Activated B cell treated with CpG ODN at 0.5 μM for 24 hours (primary cell): ENCODE measurements around the gene R3HCC1L. TPM values are rescaled to one million over a fixed set of nuclear protein-coding genes. Genes with fewer than 3 reads are reported as not detected.
"Not testable (repeated sequence)": the region's sequence is repeated elsewhere in the genome, so short reads cannot be mapped to it uniquely, and the experiment has no call there.

Source experiments
- ATAC-seq: fragments of 200-7000 bp; cut with Tn5 transposase; one replicate; pipeline ENCODE4 v1.10.0; 2021; ENCODE audit warnings: low read depth, mild to moderate bottlenecking, moderate library complexity
- CTCF ChIA-PET: fragments of 350-600 bp; sonication (Branson Sonifier 250); formaldehyde crosslinking; loops from one replicate; lab custom pipeline; 2021; ENCODE audit warnings: antibody characterized with exemption; lab: Charles Lee
- POLR2A ChIA-PET: fragments of 350-600 bp; sonication (Branson Sonifier 250); formaldehyde crosslinking; loops from one replicate; lab custom pipeline; 2021; ENCODE audit warnings: antibody characterized with exemption; lab: Charles Lee
- DNase-seq: peaks from one replicate; pipeline ENCODE4 v3.0.0; 2022
- H3K27ac Mint-ChIP-seq: one replicate; pipeline ENCODE4 v1.8.0; 2020; ENCODE audit warnings: mixed read lengths
- H3K27me3 Mint-ChIP-seq: one replicate; pipeline ENCODE4 v1.8.0; 2021; ENCODE audit warnings: mixed read lengths
- H3K36me3 Mint-ChIP-seq: one replicate; pipeline ENCODE4 v1.8.0; 2021; ENCODE audit warnings: low read depth, mixed read lengths
- H3K4me1 Mint-ChIP-seq: one replicate; pipeline ENCODE4 v1.8.0; 2021; ENCODE audit warnings: mixed read lengths
- H3K4me3 Mint-ChIP-seq: one replicate; pipeline ENCODE4 v1.8.0; 2020; ENCODE audit warnings: mild to moderate bottlenecking, mixed read lengths
- H3K9me3 Mint-ChIP-seq: one replicate; pipeline ENCODE4 v1.8.0; 2020; ENCODE audit warnings: mixed read lengths
- intact Hi-C: fragments of 100-400 bp; cut with micrococcal nuclease; formaldehyde crosslinking; loops from one replicate; pipeline ENCODE4 v1.15.1; 2024
- total RNA-seq: library from RNA; stranded (reverse); gene quantifications from 2 replicates; pipeline ENCODE4 v1.2.3, GENCODE V29; 2022
- TF ChIP-seq, protein P1 (sequence below): fragments of 200-600 bp; IDR thresholded peaks from one replicate; pipeline ENCODE4 v1.8.0; 2022; ENCODE audit warnings: antibody characterized with exemption, mild to moderate bottlenecking

The R3HCC1L gene
- total RNA-seq, 1 donor from 2014 or later: 24.4 TPM

DNA sequence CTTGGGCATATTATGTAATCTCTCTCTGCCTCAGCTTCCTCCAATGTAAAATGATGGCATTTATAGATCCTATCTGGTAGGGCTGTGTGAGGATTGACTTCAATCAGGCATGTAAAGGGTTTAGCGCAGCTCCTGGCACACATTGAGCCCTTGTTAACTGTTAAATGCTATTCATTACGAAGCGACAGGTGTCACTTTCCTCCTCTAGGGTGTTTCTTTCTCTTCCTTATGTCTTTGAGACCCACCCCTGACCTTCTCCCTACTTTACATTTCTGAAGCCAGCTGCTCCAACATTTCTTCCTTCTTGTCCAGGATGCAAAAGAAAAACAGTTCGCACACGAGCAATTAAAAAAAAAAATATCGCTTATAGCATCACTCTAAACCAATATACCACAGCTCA, 5.7 kb upstream of the R3HCC1L start:
- no peak overlapping the region for H3K4me3 Mint-ChIP-seq

DNA sequence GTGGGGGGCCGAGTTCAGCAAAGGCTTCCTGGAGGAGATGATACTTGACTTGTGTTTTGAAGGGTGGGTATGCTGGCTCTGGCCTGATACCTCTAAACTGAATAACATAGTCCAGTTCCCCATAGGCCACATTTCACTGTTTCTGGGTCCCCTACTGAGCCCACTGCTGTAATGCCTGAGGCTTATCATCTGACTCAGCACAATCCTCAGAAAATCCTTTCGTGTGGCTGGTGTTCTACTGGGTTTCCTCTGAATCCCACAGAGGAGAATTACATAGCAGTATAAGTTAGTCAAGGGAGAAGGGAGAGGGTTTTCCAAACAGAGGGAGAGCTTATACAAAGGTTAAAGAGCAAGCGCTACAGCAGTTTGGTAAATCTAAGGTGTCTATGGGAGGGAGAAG, 2.8 kb upstream of the R3HCC1L start:
- Mint-ChIP-seq H3K27ac (peak overlapping the region; percentile 53), H3K9me3 (peaks cover 3% of the 10 kb centered on the region), H3K4me1 (peaks cover 44% of the 10 kb centered on the region), H3K36me3 (peaks cover 10% of the 10 kb centered on the region), H3K27me3 (no peaks in the 10 kb centered on the region), H3K4me3 (no peak overlapping the region)
- CTCF ChIA-PET: no interaction called here
- TF ChIP-seq, protein P1, sequence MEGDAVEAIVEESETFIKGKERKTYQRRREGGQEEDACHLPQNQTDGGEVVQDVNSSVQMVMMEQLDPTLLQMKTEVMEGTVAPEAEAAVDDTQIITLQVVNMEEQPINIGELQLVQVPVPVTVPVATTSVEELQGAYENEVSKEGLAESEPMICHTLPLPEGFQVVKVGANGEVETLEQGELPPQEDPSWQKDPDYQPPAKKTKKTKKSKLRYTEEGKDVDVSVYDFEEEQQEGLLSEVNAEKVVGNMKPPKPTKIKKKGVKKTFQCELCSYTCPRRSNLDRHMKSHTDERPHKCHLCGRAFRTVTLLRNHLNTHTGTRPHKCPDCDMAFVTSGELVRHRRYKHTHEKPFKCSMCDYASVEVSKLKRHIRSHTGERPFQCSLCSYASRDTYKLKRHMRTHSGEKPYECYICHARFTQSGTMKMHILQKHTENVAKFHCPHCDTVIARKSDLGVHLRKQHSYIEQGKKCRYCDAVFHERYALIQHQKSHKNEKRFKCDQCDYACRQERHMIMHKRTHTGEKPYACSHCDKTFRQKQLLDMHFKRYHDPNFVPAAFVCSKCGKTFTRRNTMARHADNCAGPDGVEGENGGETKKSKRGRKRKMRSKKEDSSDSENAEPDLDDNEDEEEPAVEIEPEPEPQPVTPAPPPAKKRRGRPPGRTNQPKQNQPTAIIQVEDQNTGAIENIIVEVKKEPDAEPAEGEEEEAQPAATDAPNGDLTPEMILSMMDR: no peak
- intact Hi-C loops: loop anchor here (2.0 to 10.0 kb wide), 5 partner anchors 487 to 1601 kb away; partner anchors contain the start of genes ARHGAP19, COX15, CUTC and MMS19
- DNase-seq: no peak
- no peak for ATAC-seq
- POLR2A ChIA-PET: interaction anchor here (0.6 kb wide), 1 partner anchor 471 kb away, joined by 5 read pairs; no protein-coding TSS in a partner anchor

More for the DNA sequence above, 5.7 kb upstream of the R3HCC1L start:
- ChIA-PET POLR2A (no interaction called here), CTCF (no interaction called here)
- Mint-ChIP-seq H3K4me1 (peaks cover 21% of the 10 kb centered on the region), H3K27ac (no peak overlapping the region), H3K36me3 (peaks cover 2% of the 10 kb centered on the region), H3K27me3 (no peaks in the 10 kb centered on the region), H3K9me3 (peaks cover 11% of the 10 kb centered on the region)
- intact Hi-C loops: no loop called here
- ATAC-seq (no peak), DNase-seq (no peak)
- TF ChIP-seq, protein P1: no peak

DNA sequence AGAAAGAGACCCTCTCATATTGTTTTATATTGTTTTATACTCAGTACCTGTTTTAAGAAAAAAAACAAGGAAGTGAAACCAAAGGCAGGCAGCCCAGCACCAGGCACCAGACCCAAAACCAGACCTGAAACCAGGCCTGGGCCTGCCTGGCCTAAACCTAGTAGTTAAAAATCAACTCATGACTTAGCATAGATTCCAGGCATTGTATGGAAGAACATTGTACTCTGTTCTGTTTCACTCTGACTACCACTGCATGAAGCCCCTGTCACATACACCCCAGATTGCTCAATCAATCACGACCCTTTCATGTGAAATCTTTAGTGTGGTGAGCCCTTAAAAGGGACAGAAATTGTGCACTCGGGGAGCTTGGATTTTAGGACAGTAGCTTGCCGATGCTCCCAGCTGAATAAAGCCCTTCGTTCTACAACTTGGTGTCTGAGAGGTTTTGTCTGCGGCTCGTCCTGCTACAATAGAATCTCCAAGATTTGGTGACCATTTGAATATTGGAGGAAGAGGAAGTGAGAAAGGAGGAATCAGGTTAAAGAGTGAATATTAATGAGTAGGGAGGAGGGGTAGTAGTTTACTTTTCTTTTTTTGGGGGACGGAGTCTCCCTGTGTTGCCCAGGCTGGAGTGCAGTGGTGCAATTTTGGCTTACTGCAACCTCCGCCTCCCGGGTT, 1.2 kb upstream of the R3HCC1L start:
- POLR2A ChIA-PET: interaction anchor here (0.6 to 1.1 kb wide), 3 partner anchors 9 to 1601 kb away, joined by 3 to 4 read pairs (median 4); no protein-coding TSS in a partner anchor
- peak overlapping the region; percentile 94 for H3K4me3 Mint-ChIP-seq
- H3K36me3 Mint-ChIP-seq, H3K9me3 Mint-ChIP-seq, CTCF ChIA-PET, H3K27me3 Mint-ChIP-seq: not testable (repeated sequence)
- H3K27ac Mint-ChIP-seq: peak overlapping the region; percentile 97
- intact Hi-C loops: loop anchor here (2.0 to 10.0 kb wide), 5 partner anchors 488 to 1599 kb away; partner anchors contain the start of genes ARHGAP19, COX15, CUTC and MMS19
- ATAC-seq (peak; percentile 41), DNase-seq (peak; percentile 41)
- peaks cover 56% of the 10 kb centered on the region for H3K4me1 Mint-ChIP-seq

DNA sequence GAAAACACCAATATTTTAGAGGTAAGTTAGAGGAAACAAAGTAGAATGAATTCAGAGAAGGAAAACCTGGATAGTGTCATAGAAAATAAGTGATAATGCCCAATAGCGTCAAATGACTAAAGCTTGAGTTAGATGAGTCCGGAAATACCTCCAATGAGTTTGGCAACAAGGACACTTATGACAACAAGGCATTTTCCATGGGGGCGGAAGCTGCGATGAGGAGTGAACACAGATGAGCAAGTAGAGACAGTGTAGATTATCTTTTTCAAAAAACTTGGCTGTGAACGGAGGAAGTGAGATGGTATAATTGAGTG, 383 bp upstream of the R3HCC1L start:
- CTCF ChIA-PET: interaction anchor here (1.1 kb wide), 2 partner anchors 88 to 93 kb away, joined by 4 read pairs; no protein-coding TSS in a partner anchor
- intact Hi-C loops: loop anchor here (1.0 to 10.0 kb wide), 7 partner anchors 8 to 1598 kb away; partner anchors contain the start of genes ARHGAP19, COX15, CUTC and HPS1
- Mint-ChIP-seq H3K27ac (peak overlapping the region; percentile 97), H3K27me3 (no peaks in the 10 kb centered on the region), H3K9me3 (peaks cover 3% of the 10 kb centered on the region), H3K36me3 (peaks cover 10% of the 10 kb centered on the region), H3K4me1 (peaks cover 59% of the 10 kb centered on the region), H3K4me3 (peak overlapping the region; percentile 94)
- POLR2A ChIA-PET: interaction anchor here (0.6 to 1.3 kb wide), 10 partner anchors 34 to 1525 kb away, joined by 3 to 10 read pairs (median 4); partner anchors contain the start of genes ENTPD7, GOLGA7B, GOT1 and HPS1
- DNase-seq (no peak), ATAC-seq (no peak)
- TF ChIP-seq, protein P1: no peak

DNA sequence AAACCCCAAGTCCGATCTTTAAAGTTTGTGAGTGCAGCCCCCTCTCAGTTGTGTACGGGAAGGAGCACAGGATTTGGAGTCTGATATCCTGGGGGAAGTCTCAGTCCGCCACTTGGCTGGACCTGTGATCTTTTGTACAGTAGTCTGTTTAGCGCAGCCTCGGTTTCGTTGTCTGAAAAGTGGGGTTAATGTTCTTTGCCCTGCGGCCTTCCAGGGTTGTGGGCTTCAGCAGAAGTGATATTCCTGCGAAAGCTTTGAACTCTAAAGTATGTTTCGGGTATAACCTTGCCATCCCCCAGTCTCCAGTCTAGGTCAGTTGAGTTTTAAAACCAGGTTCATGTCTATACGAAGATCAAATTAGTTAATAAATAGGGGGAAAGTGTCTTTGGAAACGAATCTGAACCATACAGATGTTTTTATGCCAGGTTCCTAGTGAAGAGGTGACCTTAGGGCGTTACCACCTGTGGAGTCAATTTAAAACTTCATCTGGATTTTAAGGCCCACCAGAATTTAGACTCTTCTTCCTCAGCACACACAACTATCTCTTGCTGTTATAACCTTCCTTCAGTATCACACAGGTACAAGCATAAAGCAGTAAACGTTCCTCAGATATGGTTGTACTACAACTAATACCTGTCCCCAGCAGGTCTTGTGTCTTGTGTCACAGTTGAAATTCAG, 904 bp downstream of the R3HCC1L start:
- ATAC-seq (no peak), DNase-seq (no peak)
- Mint-ChIP-seq H3K4me3 (peak overlapping the region; percentile 94), H3K27ac (peak overlapping the region; percentile 97), H3K36me3 (peaks cover 10% of the 10 kb centered on the region), H3K27me3 (no peaks in the 10 kb centered on the region), H3K9me3 (peaks cover 3% of the 10 kb centered on the region), H3K4me1 (peaks cover 71% of the 10 kb centered on the region)
- TF ChIP-seq, protein P1: no peak
- CTCF ChIA-PET: interaction anchor here (0.7 to 1.1 kb wide), 4 partner anchors 35 to 1859 kb away, joined by 3 to 6 read pairs (median 4); no protein-coding TSS in a partner anchor
- POLR2A ChIA-PET: interaction anchor here (0.7 to 1.3 kb wide), 7 partner anchors 33 to 1864 kb away, joined by 4 to 10 read pairs (median 5); partner anchors contain the start of genes GOLGA7B, HPS1 and PI4K2A
- intact Hi-C loops: loop anchor here (2.0 to 10.0 kb wide), 3 partner anchors 33 to 641 kb away; partner anchors contain the start of genes MMS19, PI4K2A and UBTD1

DNA sequence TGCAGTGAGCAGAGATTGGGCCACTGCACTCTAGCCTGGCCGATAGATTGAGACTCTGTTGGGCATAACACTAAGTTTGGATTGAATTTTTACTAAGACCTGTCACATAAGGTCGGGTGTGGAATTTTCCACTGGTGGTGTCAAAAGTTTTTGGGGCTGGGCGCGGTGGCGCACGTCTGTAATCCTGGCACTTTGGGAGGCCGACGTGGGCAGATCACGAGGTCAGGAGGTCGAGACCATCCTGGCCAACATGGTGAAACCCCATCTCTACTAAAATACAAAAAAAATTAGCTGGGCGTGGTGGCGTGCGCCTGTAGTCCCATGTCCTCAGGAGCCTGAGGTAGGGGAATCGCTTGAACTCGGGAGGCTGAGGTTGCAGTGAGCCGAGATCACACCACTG, 2.3 kb downstream of the R3HCC1L start:
- peak overlapping the region; percentile 19 for H3K4me3 Mint-ChIP-seq
- POLR2A ChIA-PET, H3K36me3 Mint-ChIP-seq, H3K9me3 Mint-ChIP-seq, DNase-seq, CTCF ChIA-PET, H3K27me3 Mint-ChIP-seq, ATAC-seq, H3K27ac Mint-ChIP-seq: not testable (repeated sequence)
- peaks cover 81% of the 10 kb centered on the region for H3K4me1 Mint-ChIP-seq
- intact Hi-C loops: loop anchor here (10.0 kb wide), 2 partner anchors 492 to 642 kb away; partner anchors contain the start of genes MMS19, PI4K2A and UBTD1
